NCI-H345 (cell line): Measurements from ENCODE around the gene COBL.
A peak's percentile ranks its signal among the peaks of the same experiment; 100 is the strongest.

Source experiments
- DNase-seq: peaks from one replicate; lab custom pipeline; 2025; lab: John Stamatoyannopoulos, UW

COBL gene

GRCh38 chr7:51255036-51255435 lies 61.6 kb downstream of the COBL start:
- DNase-seq = no peak

DNA sequence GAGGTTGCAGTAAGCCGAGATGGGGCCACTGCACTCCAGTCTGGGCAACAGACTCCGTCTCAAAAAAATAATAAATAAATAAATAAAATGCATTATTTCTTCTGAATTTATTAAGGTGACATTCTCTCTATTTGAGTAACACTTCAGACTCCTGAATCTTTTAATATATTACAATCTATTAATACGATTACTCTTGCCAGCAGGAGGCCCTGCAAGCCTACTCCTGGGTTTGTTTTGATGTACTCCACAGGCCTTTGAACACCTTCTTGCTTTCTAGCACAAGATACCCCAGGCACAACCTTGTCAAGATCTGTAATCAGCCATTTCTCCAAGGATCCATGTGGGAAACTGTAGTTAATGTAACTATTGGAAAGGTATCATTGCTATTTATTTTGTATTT lies 63.5 kb downstream of the COBL start:
- DNase-seq = no peak

DNA sequence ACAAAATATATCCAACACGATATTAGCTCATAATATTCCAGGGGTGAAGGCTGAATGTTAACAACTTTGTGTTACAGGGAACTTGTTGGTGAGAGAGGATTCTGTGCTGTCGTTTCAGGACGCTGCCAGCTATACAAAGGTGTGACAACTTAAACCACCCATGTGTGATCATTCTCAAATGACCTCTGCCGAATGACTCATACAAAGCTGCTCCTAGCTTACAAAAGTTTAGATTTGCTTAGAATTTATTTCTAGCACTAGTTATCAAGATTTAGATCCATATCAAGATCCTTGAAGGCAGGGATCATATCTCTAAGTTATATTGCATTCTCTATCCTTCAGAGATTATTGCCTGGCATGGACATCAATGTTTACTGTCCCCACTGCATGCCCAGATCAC lies 65.3 kb downstream of the COBL start:
- no peak for DNase-seq

GRCh38 chr7:51250512-51250911 lies 66.1 kb downstream of the COBL start:
- no peak for DNase-seq

DNA sequence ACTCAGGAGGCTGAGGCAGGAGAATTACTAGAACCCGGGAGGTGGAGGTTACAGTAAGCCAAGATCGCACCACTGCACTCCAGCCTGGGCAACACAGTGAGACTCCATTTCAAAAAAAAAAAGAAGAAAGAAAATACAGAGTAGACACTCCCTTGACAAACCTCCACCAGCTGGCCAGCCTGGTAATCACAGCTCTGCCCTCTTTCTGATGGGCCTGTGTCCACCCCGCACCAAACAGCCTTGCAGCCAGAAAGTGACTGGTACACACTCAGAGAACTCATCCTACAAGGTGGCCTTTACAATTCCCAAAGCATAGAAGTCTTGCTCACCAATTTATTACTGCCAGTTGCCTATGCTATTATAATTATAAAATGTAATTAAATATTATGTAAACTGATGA lies 66.6 kb downstream of the COBL start:
- DNase-seq = no peak

DNA sequence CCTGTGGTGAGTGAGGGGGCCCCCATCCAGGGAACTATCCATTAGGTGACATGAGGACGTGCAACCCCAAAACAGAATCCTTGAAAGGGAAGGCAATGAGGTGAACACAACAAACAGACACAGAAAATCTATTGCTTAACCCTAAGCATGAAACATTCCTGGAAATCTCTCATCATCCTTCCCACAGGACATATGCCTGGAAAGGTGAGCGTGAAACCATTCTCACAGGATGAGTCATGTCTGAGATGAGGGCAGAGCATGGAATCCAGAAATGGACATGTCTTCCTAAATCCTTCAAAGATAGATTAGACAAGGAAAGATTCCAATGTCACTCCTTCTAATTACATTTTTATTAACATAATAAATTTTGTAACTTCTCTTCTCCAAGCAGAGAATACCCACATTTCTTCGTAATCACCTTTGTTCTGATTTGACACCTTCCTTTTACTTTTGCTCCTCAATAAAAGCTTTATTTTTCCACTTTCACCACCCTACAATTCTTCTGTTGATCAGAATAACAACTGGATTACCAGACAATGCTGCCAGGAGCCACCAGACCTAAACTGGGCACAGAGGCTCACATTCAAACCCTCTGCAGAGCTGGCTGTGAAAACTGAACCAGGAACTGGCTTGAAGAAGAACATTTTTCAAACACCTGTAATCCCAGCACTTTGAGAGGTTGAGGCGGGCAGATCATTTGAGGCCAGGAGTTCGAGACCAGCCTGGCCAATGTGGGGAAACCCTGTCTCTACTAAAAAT lies 67.2 kb downstream of the COBL start:
- DNase-seq = no peak

DNA sequence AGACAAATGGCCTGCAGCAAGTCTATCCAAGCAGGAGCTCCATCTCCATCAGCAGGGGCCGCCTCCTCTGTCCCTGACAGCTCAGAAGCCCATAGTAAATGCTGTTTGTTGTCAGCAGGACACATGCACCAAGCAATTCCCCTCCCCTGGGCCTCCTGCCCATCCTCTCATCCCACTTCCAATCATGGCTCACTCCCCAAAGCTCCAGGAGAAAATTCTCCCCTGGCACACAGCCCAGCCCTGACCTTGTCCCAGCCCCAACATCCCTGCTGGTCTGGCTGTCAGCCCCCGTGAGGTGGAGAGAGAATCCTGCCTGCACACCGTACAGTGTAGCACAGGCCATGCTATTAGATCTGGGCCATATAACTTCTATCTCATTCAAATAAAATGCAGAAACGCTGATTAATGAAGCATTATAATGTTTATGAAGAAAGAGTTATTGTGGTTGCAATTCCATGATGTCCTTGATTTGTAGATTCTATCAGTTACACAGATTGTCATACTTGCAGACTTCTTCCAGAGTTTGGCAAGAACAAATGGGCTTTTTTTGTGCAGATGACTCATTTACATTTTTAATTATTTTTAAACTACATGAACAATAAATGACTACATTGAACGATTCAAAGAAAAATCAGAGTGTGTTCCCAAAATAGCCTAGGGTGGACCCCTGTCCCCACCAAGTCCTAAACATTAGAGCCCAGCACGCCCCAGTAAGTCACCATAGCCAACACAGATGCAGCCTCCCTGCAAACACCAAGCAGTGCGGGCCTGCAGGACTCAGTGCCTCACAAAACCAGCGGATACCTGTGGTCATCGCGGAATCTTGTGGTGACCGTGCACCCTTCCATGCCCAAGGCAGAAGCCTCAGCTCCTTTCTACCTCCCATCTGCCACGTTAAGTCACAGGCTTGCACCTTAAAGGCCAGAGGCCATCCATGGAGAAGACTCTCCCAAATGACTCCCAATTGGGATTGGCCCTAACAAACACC lies 70.1 kb downstream of the COBL start:
- DNase-seq = peak; percentile 36

- no peak for DNase-seq
Observed at GRCh38 chr7:51244885-51245284, 71.7 kb downstream of the COBL start.

GRCh38 chr7:51244053-51244452 lies 72.6 kb downstream of the COBL start:
- DNase-seq = no peak

- DNase-seq = no peak
Observed at GRCh38 chr7:51243631-51244030, 73.0 kb downstream of the COBL start.

- no peak for DNase-seq
Observed at GRCh38 chr7:51242881-51243518, 73.6 kb downstream of the COBL start.

GRCh38 chr7:51242007-51242691 lies 74.5 kb downstream of the COBL start:
- DNase-seq = no peak

GRCh38 chr7:51240868-51241267 lies 75.7 kb downstream of the COBL start:
- no peak for DNase-seq

DNA sequence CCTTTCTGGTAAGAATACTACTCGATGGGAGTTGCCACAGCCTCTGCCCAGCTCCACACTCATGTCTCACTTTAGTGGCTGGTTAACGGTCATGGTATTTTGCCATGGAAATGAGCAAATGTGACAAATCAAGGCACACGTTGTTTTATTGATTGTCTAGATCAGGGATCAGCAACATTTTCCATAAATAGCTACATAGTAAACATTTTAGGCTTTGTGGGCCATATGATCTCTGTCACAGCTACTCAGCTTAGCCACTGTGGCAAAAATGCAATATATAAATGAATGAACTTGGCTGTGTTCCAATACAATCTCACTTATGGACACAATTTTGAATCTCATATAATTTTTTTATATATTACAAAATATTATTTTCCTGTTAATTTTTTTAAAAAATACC lies 76.9 kb downstream of the COBL start:
- no peak for DNase-seq

GRCh38 chr7:51238981-51239495 lies 77.6 kb downstream of the COBL start:
- no peak for DNase-seq

GRCh38 chr7:51237446-51238133 lies 79.0 kb downstream of the COBL start:
- DNase-seq = no peak

- no peak for DNase-seq
Observed at GRCh38 chr7:51236470-51237132, 80.0 kb downstream of the COBL start.

DNA sequence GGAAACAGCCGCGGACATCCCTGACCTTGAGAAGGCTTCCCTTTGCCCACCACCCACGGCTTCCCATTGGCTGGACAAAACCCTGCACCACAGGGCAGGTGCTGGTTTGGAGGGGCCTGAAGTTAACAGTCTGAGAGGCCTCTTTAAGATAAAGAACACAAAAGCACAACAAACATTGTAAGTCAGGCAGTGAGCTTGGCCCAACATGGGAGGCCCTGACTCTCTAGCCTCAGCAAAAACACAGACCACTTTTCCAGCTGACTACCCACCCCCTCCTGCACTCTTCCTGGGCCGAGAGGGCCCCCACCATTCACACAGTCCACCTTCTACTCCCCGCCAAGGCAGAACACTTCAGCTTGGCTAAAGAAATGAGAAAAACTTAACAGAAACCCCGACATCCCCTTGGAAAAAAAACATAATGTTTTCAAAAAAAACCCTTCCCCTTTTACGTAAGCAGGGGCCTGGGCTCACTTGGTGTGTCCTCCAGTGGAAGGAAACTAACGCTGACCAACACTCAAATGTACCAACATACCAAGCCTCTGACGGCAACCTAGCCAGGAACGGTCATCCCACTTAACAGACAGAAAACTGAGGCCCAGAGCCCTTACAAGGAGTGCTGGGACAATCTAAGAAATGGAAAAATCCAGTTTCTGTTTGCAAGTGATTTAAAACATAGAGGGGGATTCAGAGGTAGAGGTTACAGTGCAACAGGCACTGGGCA lies 80.9 kb downstream of the COBL start:
- no peak for DNase-seq

DNA sequence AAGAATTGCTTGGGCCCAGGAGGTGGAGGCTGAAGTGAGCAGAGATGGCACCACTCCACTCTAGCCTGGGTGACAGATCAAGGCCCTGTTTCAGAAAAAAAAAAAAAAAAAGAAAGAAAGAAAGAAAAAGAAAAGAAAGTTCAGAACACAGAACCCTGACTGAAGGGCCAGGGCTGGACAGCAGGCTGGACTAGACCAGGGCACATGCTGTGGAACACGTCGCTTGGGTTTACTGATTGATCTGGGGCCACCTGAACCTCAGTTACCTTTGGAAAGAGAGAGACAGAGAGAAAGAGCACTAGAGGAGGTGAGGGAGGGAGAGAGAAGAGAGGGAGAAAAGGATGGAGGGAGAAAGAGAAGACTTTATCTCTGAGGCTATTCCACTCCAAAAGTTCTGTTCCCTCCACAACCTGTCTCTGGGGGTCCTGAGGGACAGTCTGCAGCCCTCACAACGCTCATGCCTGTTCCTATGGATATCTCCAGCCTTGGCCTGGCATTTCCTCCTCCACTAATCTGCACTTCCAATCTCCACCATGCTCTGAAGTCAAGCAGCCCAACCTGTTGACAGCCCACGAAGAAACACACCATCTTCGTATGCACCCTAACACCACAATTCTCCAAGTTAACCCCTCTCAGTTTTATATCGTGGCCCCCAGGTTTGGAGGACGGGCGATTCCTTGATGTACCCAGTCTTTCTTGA lies 81.8 kb downstream of the COBL start:
- no peak for DNase-seq
